Tibial nerve (tissue), 4 donors: Measurements from ENCODE around the gene AP2S1. TPM values are rescaled to one million over a fixed set of nuclear protein-coding genes. Genes with fewer than 3 reads are reported as not detected.

Experiments used
- DNase-seq, 2 donors: peaks; one replicate each; pipeline ENCODE4 v3.0.0-alpha.2; 2019; ENCODE audit warnings: low spot score in 2 of 2
- H3K27ac ChIP-seq, 4 donors: fragments of 200-600 bp; sonication (generic) in 3 of 4; one replicate each; pipeline ENCODE4 v1.5.1; 2017 to 2019; ENCODE audit warnings: mild to moderate bottlenecking in 1 of 4
- H3K27me3 ChIP-seq, 2 donors: fragments of 200-600 bp; sonication (generic) in 1 of 2; one replicate each; pipeline versions ENCODE4 v1.5.1 to v1.6.0; 2017 to 2019
- H3K36me3 ChIP-seq, 3 donors: fragments of 200-600 bp; sonication (generic); one replicate each; pipeline ENCODE4 v1.5.1; 2018 to 2019
- H3K4me1 ChIP-seq, 4 donors: fragments of 200-600 bp; sonication (generic) in 3 of 4; one replicate each; pipeline ENCODE4 v1.5.1; 2017 to 2019
- H3K4me3 ChIP-seq, 4 donors: fragments of 200-600 bp; sonication (generic) in 3 of 4; one replicate each; pipeline ENCODE4 v1.5.1; 2017 to 2019; ENCODE audit warnings: mild to moderate bottlenecking in 1 of 4, moderate library complexity in 1 of 4
- H3K9me3 ChIP-seq, 4 donors: fragments of 200-600 bp; sonication (generic) in 3 of 4; one replicate each; pipeline ENCODE4 v1.5.1; 2017 to 2019
- CTCF ChIP-seq, 5 experiments: fragments of 200-600 bp in 3 of 5; fragments of 450-650 bp in 2 of 5; sonication (generic) in 3 of 5; IDR thresholded peaks; one replicate each; pipeline ENCODE4 v1.5.1; 2016 to 2019; ENCODE audit warnings: antibody characterized with exemption in 5 of 5, mild to moderate bottlenecking in 3 of 5, moderate library complexity in 2 of 5
- EP300 ChIP-seq, 2 donors: sonication (generic); formaldehyde crosslinking; IDR thresholded peaks; one replicate each; pipeline ENCODE4 v1.6.1; 2017; ENCODE audit warnings: antibody characterized with exemption in 2 of 2, mild to moderate bottlenecking in 1 of 2
- POLR2A ChIP-seq, 2 donors: fragments of 450-650 bp; IDR thresholded peaks; one replicate each; pipeline ENCODE4 v1.6.1; 2017; ENCODE audit warnings: antibody characterized with exemption in 2 of 2, mild to moderate bottlenecking in 2 of 2, moderate library complexity in 2 of 2
- WGBS, 2 donors: methylation state at CpG; one replicate each; pipeline ENCODE4 v1.1.5; 2018; 5-methylcytosine and 5-hydroxymethylcytosine counted together
- total RNA-seq, 4 donors: library from RNA; depleted of rRNA; stranded (reverse); fragments of >200 nt; gene quantifications; one replicate each; pipeline ENCODE4 v1.1.0, GENCODE V29; 2016

AP2S1 gene
- total RNA-seq, 4 donors from 2014 or later: 32.1 to 108 (median 64.6) TPM

GRCh38 chr19:46848389-46848788 is 2.3 kb downstream of the AP2S1 start:
- no peaks in the 10 kb centered on the region for H3K9me3 ChIP-seq
- TF ChIP-seq POLR2A (IDR thresholded peaks at IDR 0.05) (no peak), EP300 (IDR thresholded peaks at IDR 0.05) (no peak), CTCF (IDR thresholded peaks at IDR 0.05) (no peak)
- H3K4me1 ChIP-seq: peaks cover 0 to 29% (median 11%) of the 10 kb centered on the region in 4 donors
- 83 to 87% methylated on average over 2 of the region's 2 CpGs for WGBS, 2 donors
- H3K4me3 ChIP-seq: no peak overlapping the region
- peak overlapping the region in 1 of 4 donors; percentile 93 for H3K27ac ChIP-seq
- H3K36me3 ChIP-seq: peaks cover 0 to 35% (median 0%) of the 10 kb centered on the region in 3 donors
- H3K27me3 ChIP-seq: no peaks in the 10 kb centered on the region
- no peak for DNase-seq

- H3K36me3 ChIP-seq: peaks cover 0 to 44% (median 0%) of the 10 kb centered on the region in 3 donors
- no peak for DNase-seq
- H3K9me3 ChIP-seq: no peaks in the 10 kb centered on the region
- H3K4me1 ChIP-seq: peaks cover 0 to 29% (median 11%) of the 10 kb centered on the region in 4 donors
- H3K27me3 ChIP-seq: no peaks in the 10 kb centered on the region
- no peak overlapping the region for H3K27ac ChIP-seq
- 88% methylated on average over 11 of the region's 11 CpGs for WGBS, 2 donors
- no peak for TF ChIP-seq POLR2A (IDR thresholded peaks at IDR 0.05)
- no peak for TF ChIP-seq CTCF (IDR thresholded peaks at IDR 0.05)
- no peak for TF ChIP-seq EP300 (IDR thresholded peaks at IDR 0.05)
- H3K4me3 ChIP-seq: no peak overlapping the region
Measured at GRCh38 chr19:46847528-46847927, 3.1 kb downstream of the AP2S1 start.

- 76 to 85% methylated on average over 19 of the region's 19 CpGs for WGBS, 2 donors
- Histone ChIP-seq H3K4me3 (no peak overlapping the region), H3K27me3 (no peaks in the 10 kb centered on the region), H3K9me3 (no peaks in the 10 kb centered on the region), H3K36me3 (peaks cover 0 to 59% (median 0%) of the 10 kb centered on the region in 3 donors), H3K4me1 (peaks cover 0 to 39% (median 11%) of the 10 kb centered on the region in 4 donors), H3K27ac (no peak overlapping the region)
- TF ChIP-seq POLR2A (IDR thresholded peaks at IDR 0.05) (no peak), CTCF (IDR thresholded peaks at IDR 0.05) (no peak), EP300 (IDR thresholded peaks at IDR 0.05) (no peak)
- no peak for DNase-seq
Measured at GRCh38 chr19:46845959-46846459, 4.6 kb downstream of the AP2S1 start.

GRCh38 chr19:46844067-46844489 is 6.6 kb downstream of the AP2S1 start:
- WGBS, 2 donors: 73 to 83% methylated on average over 9 of the region's 9 CpGs
- Histone ChIP-seq H3K36me3 (peaks cover 0 to 68% (median 0%) of the 10 kb centered on the region in 3 donors), H3K9me3 (no peaks in the 10 kb centered on the region), H3K27ac (no peak overlapping the region), H3K4me1 (peaks cover 0 to 43% (median 7%) of the 10 kb centered on the region in 4 donors), H3K4me3 (no peak overlapping the region), H3K27me3 (no peaks in the 10 kb centered on the region)
- TF ChIP-seq EP300 (IDR thresholded peaks at IDR 0.05) (no peak), CTCF (IDR thresholded peaks at IDR 0.05) (no peak), POLR2A (IDR thresholded peaks at IDR 0.05) (no peak)
- no peak for DNase-seq

GRCh38 chr19:46842791-46843190 is 7.9 kb downstream of the AP2S1 start:
- peaks cover 0 to 30% (median 7%) of the 10 kb centered on the region in 4 donors for H3K4me1 ChIP-seq
- DNase-seq: no peak
- peak overlapping the region in 1 of 4 donors; percentile 69 for H3K27ac ChIP-seq
- 80 to 86% methylated on average over 11 of the region's 11 CpGs for WGBS, 2 donors
- TF ChIP-seq CTCF (IDR thresholded peaks at IDR 0.05) (no peak), POLR2A (IDR thresholded peaks at IDR 0.05) (no peak), EP300 (IDR thresholded peaks at IDR 0.05) (no peak)
- H3K4me3 ChIP-seq: no peak overlapping the region
- no peaks in the 10 kb centered on the region for H3K9me3 ChIP-seq
- H3K36me3 ChIP-seq: peaks cover 0 to 79% (median 7%) of the 10 kb centered on the region in 3 donors
- no peaks in the 10 kb centered on the region for H3K27me3 ChIP-seq
